HepG2 (cell line): Measurements from ENCODE around the gene STK39. TPM values are rescaled to one million over a fixed set of nuclear protein-coding genes. Genes with fewer than 3 reads are reported as not detected.
A peak's percentile ranks its signal among the peaks of the same experiment; 100 is the strongest.

Source experiments
- SATB2 ChIP-seq: sonication (generic); formaldehyde crosslinking; IDR thresholded peaks from 2 replicates; pipeline ENCODE4 v1.5.0; 2020; ENCODE audit warnings: missing genetic modification reagents
- ZBTB10 ChIP-seq: sonication (generic); formaldehyde crosslinking; IDR thresholded peaks from 2 replicates; pipeline ENCODE4 v1.4.0; 2020; ENCODE audit warnings: missing genetic modification reagents, borderline replicate concordance
- ZBTB40 ChIP-seq, 2 experiments: fragments of 450-650 bp in 1 of 2; sonication (generic) in 1 of 2; formaldehyde crosslinking in 1 of 2; IDR thresholded peaks; 2 replicates each; pipeline versions ENCODE4 v1.6.1 to v1.8.0; 2016 to 2022; ENCODE audit warnings: antibody characterized with exemption in 1 of 2, mild to moderate bottlenecking in 1 of 2, missing genetic modification reagents in 1 of 2
- ZMYM4 ChIP-seq: sonication (generic); formaldehyde crosslinking; IDR thresholded peaks from 2 replicates; pipeline ENCODE4 v1.8.1; 2023; ENCODE audit warnings: mild to moderate bottlenecking, missing genetic modification reagents
- ZNF251 ChIP-seq: sonication (generic); formaldehyde crosslinking; IDR thresholded peaks from 2 replicates; pipeline ENCODE4 v1.9.0; 2021; ENCODE audit warnings: mild to moderate bottlenecking, missing genetic modification reagents
- ZNF44 ChIP-seq: sonication (generic); formaldehyde crosslinking; IDR thresholded peaks from 2 replicates; pipeline ENCODE4 v1.5.1; 2020; ENCODE audit warnings: mild to moderate bottlenecking, missing genetic modification reagents
- ZNF441 ChIP-seq: sonication (generic); formaldehyde crosslinking; IDR thresholded peaks from 2 replicates; pipeline ENCODE4 v1.7.0; 2021; ENCODE audit warnings: missing genetic modification reagents, borderline replicate concordance
- ZNF460 ChIP-seq: sonication (generic); formaldehyde crosslinking; IDR thresholded peaks from 2 replicates; pipeline ENCODE4 v1.5.1; 2020; ENCODE audit warnings: missing genetic modification reagents, mild to moderate bottlenecking, borderline replicate concordance
- ZNF672 ChIP-seq: sonication (generic); formaldehyde crosslinking; IDR thresholded peaks from 2 replicates; pipeline ENCODE4 v1.8.1; 2022; ENCODE audit warnings: missing genetic modification reagents
- polyA plus RNA-seq, 8 experiments: library from polyadenylated mRNA; depleted of rRNA in 3 of 8; stranded (reverse) in 7 of 8; unstranded in 1 of 8; fragments of >200 nt; fragmentation: Illumina TruSeq in 4 of 8; extraction: Trizol in 4 of 8; gene quantifications; 2 replicates each; pipeline versions ENCODE4 v1.2.1 to v1.2.3, GENCODE V29; 2011 to 2016; ENCODE audit warnings: low read depth in 4 of 8, missing spikeins in 1 of 8, mixed read lengths in 1 of 8; ENCODE audit not compliant: insufficient read depth in 1 of 8
- total RNA-seq, 5 experiments: library from RNA; depleted of rRNA; stranded (reverse); fragments of >200 nt; fragmentation: Illumina TruSeq; extraction: Trizol; gene quantifications; 2 replicates each; pipeline ENCODE4 v1.2.3, GENCODE V29; 2016; ENCODE audit warnings: low read depth in 1 of 5
- TF ChIP-seq, protein P1 (sequence below): sonication (generic); formaldehyde crosslinking; IDR thresholded peaks from 2 replicates; pipeline ENCODE4 v1.5.1; 2020; ENCODE audit warnings: missing genetic modification reagents, mild to moderate bottlenecking, borderline replicate concordance
- TF ChIP-seq, protein P2 (sequence below): sonication (generic); formaldehyde crosslinking; IDR thresholded peaks from 2 replicates; pipeline ENCODE4 v1.4.0; 2020; ENCODE audit warnings: mild to moderate bottlenecking, missing genetic modification reagents

Gene STK39
- total and polyA plus RNA-seq, 2 of the 13 experiments (the other 11 are each of a cell fraction or from before 2014, with no cell fraction given): 27.3 to 38.4 TPM

GRCh38 chr2:168190590-168191336 lies 56.6 kb downstream of the STK39 start (continued):
- TF ChIP-seq ZNF441 (CRISPR knock-in tag): no peak
- TF ChIP-seq ZNF44 (CRISPR knock-in tag): 0 out of 2 replicates have a peak, but pooled peaks have one; percentile 27
- no peak for TF ChIP-seq ZBTB10 (CRISPR knock-in tag)
- TF ChIP-seq ZBTB40 (IDR thresholded peaks at IDR 0.05): no peak
- no peak; the same call in 1 of the 2 replicates for TF ChIP-seq ZBTB40 (CRISPR knock-in tag; IDR thresholded peaks at IDR 0.05)
- TF ChIP-seq ZNF251 (CRISPR knock-in tag): no peak
- no peak for TF ChIP-seq SATB2 (CRISPR knock-in tag)
- TF ChIP-seq ZNF672 (CRISPR knock-in tag): no peak
- TF ChIP-seq ZNF460 (CRISPR knock-in tag): no peak
- no peak; the same call in none of the 2 replicates for TF ChIP-seq ZMYM4 (CRISPR knock-in tag)
- TF ChIP-seq, protein P1, sequence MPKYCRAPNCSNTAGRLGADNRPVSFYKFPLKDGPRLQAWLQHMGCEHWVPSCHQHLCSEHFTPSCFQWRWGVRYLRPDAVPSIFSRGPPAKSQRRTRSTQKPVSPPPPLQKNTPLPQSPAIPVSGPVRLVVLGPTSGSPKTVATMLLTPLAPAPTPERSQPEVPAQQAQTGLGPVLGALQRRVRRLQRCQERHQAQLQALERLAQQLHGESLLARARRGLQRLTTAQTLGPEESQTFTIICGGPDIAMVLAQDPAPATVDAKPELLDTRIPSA: no peak
- TF ChIP-seq, protein P2, sequence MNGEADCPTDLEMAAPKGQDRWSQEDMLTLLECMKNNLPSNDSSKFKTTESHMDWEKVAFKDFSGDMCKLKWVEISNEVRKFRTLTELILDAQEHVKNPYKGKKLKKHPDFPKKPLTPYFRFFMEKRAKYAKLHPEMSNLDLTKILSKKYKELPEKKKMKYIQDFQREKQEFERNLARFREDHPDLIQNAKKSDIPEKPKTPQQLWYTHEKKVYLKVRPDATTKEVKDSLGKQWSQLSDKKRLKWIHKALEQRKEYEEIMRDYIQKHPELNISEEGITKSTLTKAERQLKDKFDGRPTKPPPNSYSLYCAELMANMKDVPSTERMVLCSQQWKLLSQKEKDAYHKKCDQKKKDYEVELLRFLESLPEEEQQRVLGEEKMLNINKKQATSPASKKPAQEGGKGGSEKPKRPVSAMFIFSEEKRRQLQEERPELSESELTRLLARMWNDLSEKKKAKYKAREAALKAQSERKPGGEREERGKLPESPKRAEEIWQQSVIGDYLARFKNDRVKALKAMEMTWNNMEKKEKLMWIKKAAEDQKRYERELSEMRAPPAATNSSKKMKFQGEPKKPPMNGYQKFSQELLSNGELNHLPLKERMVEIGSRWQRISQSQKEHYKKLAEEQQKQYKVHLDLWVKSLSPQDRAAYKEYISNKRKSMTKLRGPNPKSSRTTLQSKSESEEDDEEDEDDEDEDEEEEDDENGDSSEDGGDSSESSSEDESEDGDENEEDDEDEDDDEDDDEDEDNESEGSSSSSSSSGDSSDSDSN (CRISPR knock-in tag): no peak
